Tibial nerve (tissue), 3 donors: Measurements from ENCODE around the gene FRMD6.

ENCODE experiments used
- CTCF ChIP-seq, 5 experiments: fragments of 200-600 bp in 3 of 5; fragments of 450-650 bp in 2 of 5; sonication (generic) in 3 of 5; IDR thresholded peaks; one replicate each; pipeline ENCODE4 v1.5.1; 2016 to 2019; ENCODE audit warnings: antibody characterized with exemption in 5 of 5, mild to moderate bottlenecking in 3 of 5, moderate library complexity in 2 of 5
- POLR2A ChIP-seq, 2 donors: fragments of 450-650 bp; IDR thresholded peaks; one replicate each; pipeline ENCODE4 v1.6.1; 2017; ENCODE audit warnings: antibody characterized with exemption in 2 of 2, mild to moderate bottlenecking in 2 of 2, moderate library complexity in 2 of 2

GRCh38 chr14:51676549-51676948 lies 24.8 kb downstream of the FRMD6 start:
- TF ChIP-seq CTCF (IDR thresholded peaks at IDR 0.05) (no peak), POLR2A (IDR thresholded peaks at IDR 0.05) (no peak)
